OCI-LY7 (cell line): ENCODE results near the gene AOC2.

Experiments used
- CTCF ChIP-seq: fragments of 200-600 bp; sonication (generic); conservative IDR thresholded peaks from 2 replicates; pipeline ENCODE4 v1.5.1; 2014; ENCODE audit warnings: mild to moderate bottlenecking, antibody characterized with exemption, low read length, moderate library complexity, mixed read lengths
- EZH2phosphoT487 ChIP-seq: fragments of 200-600 bp; sonication (generic); IDR thresholded peaks from 2 replicates; pipeline ENCODE4 v1.6.1; 2018; ENCODE audit warnings: low read depth, borderline replicate concordance, mild to moderate bottlenecking, mixed run types, antibody characterized with exemption, low read length, moderate library complexity, mixed read lengths

DNA sequence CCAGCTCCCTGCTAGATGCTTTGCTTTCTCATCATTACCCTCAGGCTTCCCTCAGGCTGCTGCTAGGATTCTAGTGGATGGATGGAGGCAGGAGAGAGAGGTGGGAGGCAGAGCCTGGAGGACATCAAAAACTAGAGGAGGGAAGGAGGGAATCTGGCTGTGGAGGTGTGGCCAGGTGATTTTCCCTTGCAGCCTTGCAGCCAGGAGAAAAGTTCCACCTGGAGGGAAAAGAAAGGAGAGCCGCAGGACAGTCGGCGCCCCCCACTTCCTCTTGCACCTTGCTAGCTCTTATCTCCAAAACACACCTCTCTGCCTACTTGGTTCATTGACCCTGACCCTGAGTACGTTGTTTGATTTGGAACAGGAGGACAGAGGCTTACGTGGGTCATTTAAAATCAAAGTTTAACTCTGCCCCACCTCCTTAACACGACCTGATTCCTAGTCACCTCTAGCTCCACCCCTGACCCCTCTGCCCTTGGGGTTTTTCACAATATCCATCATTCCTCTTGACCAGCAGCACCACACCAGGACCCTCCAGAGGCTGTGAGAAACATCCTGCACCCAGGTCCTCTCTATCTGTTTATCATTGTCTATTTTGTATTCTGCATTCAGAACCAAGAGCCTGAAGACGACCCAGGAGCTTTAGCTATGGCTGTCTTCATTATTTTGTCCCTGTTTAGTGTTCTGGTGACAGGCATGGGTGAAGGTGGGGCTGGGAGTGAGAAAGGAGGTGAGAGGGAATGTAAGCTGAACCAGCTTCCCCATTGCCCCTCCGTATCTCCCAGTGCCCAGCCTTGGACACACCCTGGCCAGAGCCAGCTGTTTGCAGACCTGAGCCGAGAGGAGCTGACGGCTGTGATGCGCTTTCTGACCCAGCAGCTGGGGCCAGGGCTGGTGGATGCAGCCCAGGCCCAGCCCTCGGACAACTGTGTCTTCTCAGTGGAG, 22.5 kb downstream of the AOC2 start:
- TF ChIP-seq CTCF = no peak
- TF ChIP-seq EZH2phosphoT487 = no peak
